Measurements from ENCODE around the gene ARFIP2. TPM values are rescaled to one million over a fixed set of nuclear protein-coding genes. Genes with fewer than 3 reads are reported as not detected.

ARFIP2 gene
- total RNA-seq, 1 experiment from 2014 or later, result 65.0 TPM

DNA sequence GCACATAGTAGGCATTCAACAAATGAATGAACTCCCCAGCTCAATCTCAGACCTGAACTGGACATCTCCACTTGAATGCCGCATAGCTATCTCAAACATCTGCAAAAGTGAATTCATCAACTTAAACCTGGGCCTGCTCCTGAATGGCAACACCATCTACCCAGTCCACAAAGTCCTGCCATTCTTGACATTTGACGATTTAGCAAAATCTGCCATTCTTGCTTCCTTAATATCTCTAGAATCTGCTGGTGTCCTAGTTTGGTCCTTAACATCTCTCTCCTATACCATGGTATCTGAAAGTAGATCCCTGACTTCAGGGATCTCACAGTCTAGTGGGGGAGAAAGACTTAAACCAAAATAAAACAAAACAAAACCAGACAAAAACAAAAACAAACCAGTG lies 28.0 kb downstream of the ARFIP2 start:
- intact Hi-C loops (cut with micrococcal nuclease; ENCODE audit: unreplicated experiment), result no loop called here
- ChIA-PET CTCF (no interaction called here), POLR2A (ENCODE audit: low non-redundant PET) (no interaction called here)
- TF ChIP-seq, protein P1, sequence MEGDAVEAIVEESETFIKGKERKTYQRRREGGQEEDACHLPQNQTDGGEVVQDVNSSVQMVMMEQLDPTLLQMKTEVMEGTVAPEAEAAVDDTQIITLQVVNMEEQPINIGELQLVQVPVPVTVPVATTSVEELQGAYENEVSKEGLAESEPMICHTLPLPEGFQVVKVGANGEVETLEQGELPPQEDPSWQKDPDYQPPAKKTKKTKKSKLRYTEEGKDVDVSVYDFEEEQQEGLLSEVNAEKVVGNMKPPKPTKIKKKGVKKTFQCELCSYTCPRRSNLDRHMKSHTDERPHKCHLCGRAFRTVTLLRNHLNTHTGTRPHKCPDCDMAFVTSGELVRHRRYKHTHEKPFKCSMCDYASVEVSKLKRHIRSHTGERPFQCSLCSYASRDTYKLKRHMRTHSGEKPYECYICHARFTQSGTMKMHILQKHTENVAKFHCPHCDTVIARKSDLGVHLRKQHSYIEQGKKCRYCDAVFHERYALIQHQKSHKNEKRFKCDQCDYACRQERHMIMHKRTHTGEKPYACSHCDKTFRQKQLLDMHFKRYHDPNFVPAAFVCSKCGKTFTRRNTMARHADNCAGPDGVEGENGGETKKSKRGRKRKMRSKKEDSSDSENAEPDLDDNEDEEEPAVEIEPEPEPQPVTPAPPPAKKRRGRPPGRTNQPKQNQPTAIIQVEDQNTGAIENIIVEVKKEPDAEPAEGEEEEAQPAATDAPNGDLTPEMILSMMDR (conservative IDR thresholded peaks at IDR 0.05; ENCODE audit: low read depth, low read length), result no peak
- no peak for TF ChIP-seq EZH2 (IDR thresholded peaks at IDR 0.05; ENCODE audit: borderline replicate concordance, low read depth, low read length, poor library complexity, severe bottlenecking)
- Histone ChIP-seq H3K36me3 (ENCODE audit: insufficient read depth, low read length, poor library complexity, severe bottlenecking) (peaks cover 53% of the 10 kb centered on the region), H3K9me3 (ENCODE audit: low read depth, low read length, poor library complexity, severe bottlenecking) (no peaks in the 10 kb centered on the region), H3K4me1 (ENCODE audit: insufficient read depth, low read length, poor library complexity, severe bottlenecking) (no peaks in the 10 kb centered on the region), H3K4me3 (ENCODE audit: low read depth, low read length, poor library complexity, severe bottlenecking) (no peak overlapping the region), H3K27me3 (replicated peaks; ENCODE audit: insufficient read depth, low read depth, low read length, poor library complexity) (no peaks in the 10 kb centered on the region), H3K27ac (ENCODE audit: low read depth, low read length, poor library complexity, severe bottlenecking) (no peak overlapping the region)
- no TSS peak for BruUV-seq (replicated peaks)
- DNase-seq (ENCODE audit: low spot score), result no peak

DNA sequence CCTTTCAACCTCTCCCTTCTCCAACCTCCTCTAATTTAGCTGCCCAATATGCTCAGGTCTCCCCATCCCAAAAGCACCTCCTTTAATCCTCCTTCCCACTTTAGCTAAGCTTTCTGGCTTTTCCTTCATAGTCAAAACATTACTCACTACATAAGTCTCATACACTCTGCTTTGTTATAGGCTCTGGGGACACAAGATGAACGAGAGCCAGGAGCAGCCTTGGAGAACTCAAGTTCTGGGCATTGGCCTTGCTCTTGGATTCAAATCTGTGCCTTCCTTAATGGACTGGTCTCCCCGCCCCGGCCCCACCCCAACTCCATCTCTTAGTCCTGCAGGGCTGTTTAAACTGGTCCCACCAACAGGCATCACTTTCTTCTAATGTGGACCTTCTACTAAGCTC lies 28.9 kb downstream of the ARFIP2 start:
- H3K27ac ChIP-seq (ENCODE audit: low read depth, low read length, poor library complexity, severe bottlenecking), result no peak overlapping the region
- no peak overlapping the region for H3K4me3 ChIP-seq (ENCODE audit: low read depth, low read length, poor library complexity, severe bottlenecking)
- no peaks in the 10 kb centered on the region for H3K9me3 ChIP-seq (ENCODE audit: low read depth, low read length, poor library complexity, severe bottlenecking)
- no peaks in the 10 kb centered on the region for H3K27me3 ChIP-seq (replicated peaks; ENCODE audit: insufficient read depth, low read depth, low read length, poor library complexity)
- H3K36me3 ChIP-seq (ENCODE audit: insufficient read depth, low read length, poor library complexity, severe bottlenecking), result peaks cover 49% of the 10 kb centered on the region
- TF ChIP-seq, protein P1 (conservative IDR thresholded peaks at IDR 0.05; ENCODE audit: low read depth, low read length), result no peak
- TF ChIP-seq EZH2 (IDR thresholded peaks at IDR 0.05; ENCODE audit: borderline replicate concordance, low read depth, low read length, poor library complexity, severe bottlenecking), result no peak
- ChIA-PET CTCF (interaction anchor here (1.2 kb wide), 1 partner anchor 9 kb away, joined by 4 read pairs; no protein-coding TSS in a partner anchor), POLR2A (ENCODE audit: low non-redundant PET) (interaction anchor here (0.7 kb wide), 1 partner anchor 73 kb away, joined by 3 read pairs; no protein-coding TSS in a partner anchor)
- H3K4me1 ChIP-seq (ENCODE audit: insufficient read depth, low read length, poor library complexity, severe bottlenecking), result no peaks in the 10 kb centered on the region
- DNase-seq (ENCODE audit: low spot score), result no peak
- BruUV-seq (replicated peaks), result no TSS peak
- intact Hi-C loops (cut with micrococcal nuclease; ENCODE audit: unreplicated experiment), result no loop called here

DNA sequence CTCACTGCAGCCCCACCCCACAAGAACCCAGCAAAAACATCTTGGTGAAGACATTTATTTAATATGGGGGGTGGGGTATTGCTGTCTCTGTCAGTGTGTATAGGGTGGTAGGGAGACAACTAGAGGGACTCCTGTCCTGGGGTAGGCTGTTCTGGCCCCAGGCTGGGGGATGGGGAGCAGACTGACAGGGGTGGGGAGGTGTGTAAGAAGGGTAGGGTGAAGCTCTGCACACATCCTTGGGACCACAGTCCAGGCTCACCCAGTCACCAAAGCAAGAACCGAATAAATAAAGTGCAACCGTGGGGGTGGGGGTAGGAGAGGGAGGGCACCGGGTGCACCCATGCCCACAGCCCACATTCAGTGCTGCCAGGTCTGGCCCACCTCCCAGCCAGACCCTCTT lies 32.6 kb downstream of the ARFIP2 start:
- Histone ChIP-seq H3K27ac (ENCODE audit: low read depth, low read length, poor library complexity, severe bottlenecking) (no peak overlapping the region), H3K4me3 (ENCODE audit: low read depth, low read length, poor library complexity, severe bottlenecking) (no peak overlapping the region), H3K9me3 (ENCODE audit: low read depth, low read length, poor library complexity, severe bottlenecking) (no peaks in the 10 kb centered on the region), H3K27me3 (replicated peaks; ENCODE audit: insufficient read depth, low read depth, low read length, poor library complexity) (no peaks in the 10 kb centered on the region), H3K4me1 (ENCODE audit: insufficient read depth, low read length, poor library complexity, severe bottlenecking) (no peaks in the 10 kb centered on the region), H3K36me3 (ENCODE audit: insufficient read depth, low read length, poor library complexity, severe bottlenecking) (peaks cover 27% of the 10 kb centered on the region)
- TF ChIP-seq EZH2 (IDR thresholded peaks at IDR 0.05; ENCODE audit: borderline replicate concordance, low read depth, low read length, poor library complexity, severe bottlenecking), result no peak
- TF ChIP-seq, protein P1 (conservative IDR thresholded peaks at IDR 0.05; ENCODE audit: low read depth, low read length), result no peak
- no TSS peak for BruUV-seq (replicated peaks)
- no peak for DNase-seq (ENCODE audit: low spot score)
- POLR2A ChIA-PET (ENCODE audit: low non-redundant PET), result no interaction called here
- intact Hi-C loops (cut with micrococcal nuclease; ENCODE audit: unreplicated experiment), result no loop called here
- CTCF ChIA-PET, result no interaction called here
